ENCODE measurements around the gene MOSMO. TPM values are rescaled to one million over a fixed set of nuclear protein-coding genes. Genes with fewer than 3 reads are reported as not detected.

The MOSMO gene
- total and polyA plus RNA-seq, 11 donors = 8.7 to 15.0 (median 11.7) TPM

DNA sequence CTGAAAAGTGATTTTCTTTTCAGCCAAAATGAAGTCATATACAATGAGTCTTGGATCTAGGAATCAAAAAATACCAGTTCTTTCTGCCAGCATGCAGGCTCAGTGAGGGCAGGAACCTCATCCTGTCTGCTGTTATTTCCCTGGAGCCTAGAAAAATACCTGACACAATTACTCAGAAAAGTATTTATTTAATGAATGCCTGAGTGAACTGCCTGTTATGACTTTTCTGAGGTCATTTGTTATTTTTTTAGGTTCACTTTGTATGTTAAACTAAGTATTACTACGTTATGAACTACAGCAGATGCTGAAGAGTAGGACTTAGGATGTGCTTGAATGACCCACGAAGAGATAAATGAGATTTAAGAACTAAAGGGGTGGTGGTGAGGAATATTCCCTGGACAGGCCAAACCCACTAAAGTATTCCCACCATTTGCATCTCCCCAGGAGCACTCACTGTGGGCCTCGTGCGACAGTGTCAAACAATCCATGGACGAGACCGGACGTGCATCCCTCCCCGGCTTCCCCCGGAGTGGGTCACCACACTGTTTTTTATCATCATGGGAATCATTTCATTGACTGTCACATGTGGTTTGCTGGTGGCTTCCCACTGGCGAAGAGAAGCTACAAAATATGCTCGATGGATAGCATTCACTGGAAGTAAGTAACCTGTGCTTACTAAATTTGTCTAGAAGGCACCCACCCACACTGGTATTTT, 67.3 kb downstream of the MOSMO start:
- intact Hi-C loops (cut with DNase I) = loop anchor here in 7 of 10 donors (2.0 to 10.0 kb wide), 5 partner anchors 66 to 123 kb away; partner anchors contain the start of genes PDZD9 (in 2 of the 7), UQCRC2 (in 2 of the 7) and MOSMO (in 1 of the 7)
- 93 to 95% (median 93%) methylated on average over 11 of the region's 11 CpGs for WGBS, 4 donors
- DNase-seq (no peak), ATAC-seq (no peak)
- TF ChIP-seq, protein P1, sequence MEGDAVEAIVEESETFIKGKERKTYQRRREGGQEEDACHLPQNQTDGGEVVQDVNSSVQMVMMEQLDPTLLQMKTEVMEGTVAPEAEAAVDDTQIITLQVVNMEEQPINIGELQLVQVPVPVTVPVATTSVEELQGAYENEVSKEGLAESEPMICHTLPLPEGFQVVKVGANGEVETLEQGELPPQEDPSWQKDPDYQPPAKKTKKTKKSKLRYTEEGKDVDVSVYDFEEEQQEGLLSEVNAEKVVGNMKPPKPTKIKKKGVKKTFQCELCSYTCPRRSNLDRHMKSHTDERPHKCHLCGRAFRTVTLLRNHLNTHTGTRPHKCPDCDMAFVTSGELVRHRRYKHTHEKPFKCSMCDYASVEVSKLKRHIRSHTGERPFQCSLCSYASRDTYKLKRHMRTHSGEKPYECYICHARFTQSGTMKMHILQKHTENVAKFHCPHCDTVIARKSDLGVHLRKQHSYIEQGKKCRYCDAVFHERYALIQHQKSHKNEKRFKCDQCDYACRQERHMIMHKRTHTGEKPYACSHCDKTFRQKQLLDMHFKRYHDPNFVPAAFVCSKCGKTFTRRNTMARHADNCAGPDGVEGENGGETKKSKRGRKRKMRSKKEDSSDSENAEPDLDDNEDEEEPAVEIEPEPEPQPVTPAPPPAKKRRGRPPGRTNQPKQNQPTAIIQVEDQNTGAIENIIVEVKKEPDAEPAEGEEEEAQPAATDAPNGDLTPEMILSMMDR (IDR thresholded peaks at IDR 0.05) = no peak
- TF ChIP-seq POLR2A (IDR thresholded peaks at IDR 0.05) = no peak
- Histone ChIP-seq H3K9me3 (no peaks in the 10 kb centered on the region), H3K27ac (no peak overlapping the region), H3K4me1 (peaks cover 0 to 32% (median 13%) of the 10 kb centered on the region in 12 donors), H3K4me3 (no peak overlapping the region), H3K27me3 (no peaks in the 10 kb centered on the region), H3K36me3 (peaks cover 0 to 35% (median 10%) of the 10 kb centered on the region in 9 donors)

DNA sequence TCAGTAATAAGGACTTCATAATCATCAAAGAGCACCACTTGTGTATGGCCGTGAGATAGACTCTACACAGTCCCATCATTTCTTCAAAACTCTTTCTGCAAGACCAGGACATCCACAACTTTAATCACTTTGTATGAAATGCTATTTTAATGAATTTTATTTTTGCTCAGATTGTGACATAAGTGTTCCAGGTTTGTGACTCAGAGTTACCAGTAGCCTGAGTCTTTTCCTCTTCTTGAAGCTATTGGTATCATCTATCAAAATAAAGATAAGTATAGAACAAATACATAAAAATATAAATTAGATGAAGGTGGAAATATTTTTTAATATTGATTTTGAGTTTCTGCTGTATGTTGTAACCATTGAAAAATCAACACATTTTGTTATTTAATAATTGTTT, 67.9 kb downstream of the MOSMO start:
- Histone ChIP-seq H3K27me3 (no peaks in the 10 kb centered on the region), H3K27ac (no peak overlapping the region), H3K4me1 (peaks cover 0 to 27% (median 7%) of the 10 kb centered on the region in 12 donors), H3K4me3 (no peak overlapping the region), H3K9me3 (no peaks in the 10 kb centered on the region), H3K36me3 (peaks cover 0 to 35% (median 10%) of the 10 kb centered on the region in 9 donors)
- 92 to 100% (median 100%) methylated on average over 1 of the region's 1 CpG for WGBS, 4 donors
- TF ChIP-seq POLR2A (IDR thresholded peaks at IDR 0.05) = no peak
- TF ChIP-seq, protein P1 (IDR thresholded peaks at IDR 0.05) = no peak
- no peak for ATAC-seq
- intact Hi-C loops (cut with DNase I) = loop anchor here in 7 of 10 donors (2.0 to 10.0 kb wide), 7 partner anchors 67 to 123 kb away; partner anchors contain the start of genes PDZD9 (in 3 of the 7), UQCRC2 (in 2 of the 7) and MOSMO (in 1 of the 7)
- no peak for DNase-seq

DNA sequence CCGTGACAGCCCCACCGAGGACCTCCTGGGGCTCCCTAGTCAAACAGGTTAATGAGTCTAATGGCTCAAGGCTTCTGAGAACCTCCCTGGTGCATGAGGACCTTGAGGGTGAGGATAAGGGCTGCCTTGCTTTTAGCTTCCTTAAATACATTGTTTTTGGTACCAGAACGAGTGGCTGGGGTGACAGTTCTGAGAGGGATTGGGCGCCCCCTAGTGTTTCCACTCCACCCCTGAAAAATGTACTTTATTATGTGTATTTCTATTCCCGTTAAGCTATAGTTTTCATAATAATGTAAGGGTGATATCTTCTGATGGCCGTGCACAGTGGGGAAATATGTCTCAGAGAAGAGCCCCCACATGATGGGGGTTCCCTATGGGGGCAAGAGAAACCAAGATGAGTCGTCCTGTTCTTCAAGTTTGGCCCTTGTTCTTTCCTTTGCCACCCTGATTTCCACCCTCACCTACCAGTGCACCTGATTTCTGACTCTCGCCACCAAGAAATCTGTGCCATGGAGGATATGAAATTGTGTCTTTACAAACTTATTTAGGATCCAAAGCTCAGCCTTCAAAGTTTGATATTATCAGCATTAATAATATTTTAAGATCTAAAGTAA, 69.9 kb downstream of the MOSMO start:
- DNase-seq (peak in 4 of 5 donors; percentile 38 to 55 (median 51)), ATAC-seq (peak in 3 of 4 donors; percentile 44 to 55 (median 54))
- no peak overlapping the region for H3K27ac ChIP-seq
- 41 to 43% (median 42%) methylated on average over 8 of the region's 8 CpGs for WGBS, 4 donors
- TF ChIP-seq POLR2A (IDR thresholded peaks at IDR 0.05) = no peak
- TF ChIP-seq, protein P1 (IDR thresholded peaks at IDR 0.05) = peak; percentile 72 to 89 (median 82)
- no peaks in the 10 kb centered on the region for H3K9me3 ChIP-seq
- H3K27me3 ChIP-seq = no peaks in the 10 kb centered on the region
- H3K4me3 ChIP-seq = no peak overlapping the region
- intact Hi-C loops (cut with DNase I) = loop anchor here (1.0 to 10.0 kb wide), 7 partner anchors 75 to 126 kb away; partner anchors contain the start of genes PDZD9 (in 8 of the 10) and UQCRC2 (in 2 of the 10)
- H3K36me3 ChIP-seq = peaks cover 0 to 39% (median 16%) of the 10 kb centered on the region in 9 donors
- H3K4me1 ChIP-seq = peaks cover 0 to 17% (median 0%) of the 10 kb centered on the region in 12 donors

DNA sequence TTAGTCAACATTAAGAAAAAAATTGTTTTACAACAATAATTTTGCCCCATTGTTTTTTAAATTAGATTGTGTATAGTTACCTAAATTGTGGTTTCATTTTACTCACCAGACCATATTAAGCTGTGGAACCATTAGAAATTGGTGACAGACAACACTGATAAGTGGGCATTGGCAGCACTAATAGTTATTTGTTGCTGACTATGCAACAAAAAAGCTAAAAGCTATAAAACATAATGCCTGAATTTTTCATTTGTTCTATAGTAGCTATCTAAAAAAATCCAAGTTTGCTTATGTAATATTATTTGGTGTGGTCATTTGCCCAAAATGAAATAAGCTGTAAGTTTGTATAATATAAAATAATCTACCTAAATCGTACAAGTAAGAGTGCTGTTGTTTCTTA, 70.7 kb downstream of the MOSMO start:
- intact Hi-C loops (cut with DNase I) = loop anchor here in 9 of 10 donors (1.0 to 10.0 kb wide), 7 partner anchors 76 to 126 kb away; partner anchors contain the start of genes PDZD9 (in 4 of the 9) and UQCRC2 (in 2 of the 9)

More for the DNA sequence above, 70.7 kb downstream of the MOSMO start:
- peaks cover 0 to 39% (median 16%) of the 10 kb centered on the region in 9 donors for H3K36me3 ChIP-seq
- no peak overlapping the region for H3K27ac ChIP-seq
- H3K27me3 ChIP-seq = no peaks in the 10 kb centered on the region
- no peak for DNase-seq
- H3K9me3 ChIP-seq = no peaks in the 10 kb centered on the region
- ATAC-seq = no peak
- H3K4me3 ChIP-seq = no peak overlapping the region
- TF ChIP-seq POLR2A (IDR thresholded peaks at IDR 0.05) = no peak
- TF ChIP-seq, protein P1 (IDR thresholded peaks at IDR 0.05) = no peak
- peaks cover 0 to 14% (median 0%) of the 10 kb centered on the region in 12 donors for H3K4me1 ChIP-seq
- 84 to 92% (median 88%) methylated on average over 1 of the region's 1 CpG for WGBS, 4 donors

All from heart left ventricle (tissue), 16 donors.